Measurements from ENCODE around the gene GGTLC2.
"Not testable (repeated sequence)": the region's sequence is repeated elsewhere in the genome, so short reads cannot be mapped to it uniquely, and the experiment has no call there.

Gene GGTLC2

GRCh38 chr22:22670076-22670795 is 25.8 kb downstream of the GGTLC2 start:
- DNase-seq: no peak

GRCh38 chr22:22671506-22671905 is 27.1 kb downstream of the GGTLC2 start:
- DNase-seq: no peak

- DNase-seq: no peak
Measured at GRCh38 chr22:22673099-22673498, 28.7 kb downstream of the GGTLC2 start.

GRCh38 chr22:22673628-22674027 is 29.2 kb downstream of the GGTLC2 start:
- DNase-seq: no peak

GRCh38 chr22:22674467-22674866 is 30.1 kb downstream of the GGTLC2 start:
- DNase-seq: no peak

- no peak for DNase-seq
Measured at GRCh38 chr22:22678970-22679369, 34.6 kb downstream of the GGTLC2 start.

- DNase-seq: no peak
Measured at GRCh38 chr22:22680396-22680795, 36.0 kb downstream of the GGTLC2 start.

DNA sequence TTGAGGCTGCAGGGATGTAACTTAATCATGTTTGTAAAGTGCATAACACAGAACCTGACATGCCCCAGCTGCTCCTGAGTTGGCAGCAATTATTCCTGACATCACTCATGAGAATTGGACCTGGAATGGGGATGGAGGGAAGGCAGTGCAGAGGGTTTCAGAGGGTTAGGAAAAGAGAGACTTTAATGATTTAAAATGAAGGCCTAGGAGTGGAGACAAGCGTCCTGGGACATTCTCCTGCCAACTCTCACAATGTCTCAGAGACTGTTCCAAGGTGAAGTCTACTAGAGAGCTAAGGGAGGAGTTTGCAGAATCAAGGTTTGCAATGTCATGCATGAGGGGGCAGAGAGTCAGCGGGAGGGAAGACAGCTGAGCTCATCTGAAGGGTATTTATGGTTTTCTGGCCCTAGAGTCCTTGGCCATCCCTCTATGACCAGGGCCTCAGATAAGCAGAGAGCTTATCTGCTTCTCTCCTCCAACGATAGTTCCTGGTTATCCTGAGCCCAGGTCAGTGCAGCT is 36.9 kb downstream of the GGTLC2 start:
- no peak for DNase-seq

- DNase-seq: no peak
Measured at GRCh38 chr22:22682196-22682595, 37.8 kb downstream of the GGTLC2 start.

DNA sequence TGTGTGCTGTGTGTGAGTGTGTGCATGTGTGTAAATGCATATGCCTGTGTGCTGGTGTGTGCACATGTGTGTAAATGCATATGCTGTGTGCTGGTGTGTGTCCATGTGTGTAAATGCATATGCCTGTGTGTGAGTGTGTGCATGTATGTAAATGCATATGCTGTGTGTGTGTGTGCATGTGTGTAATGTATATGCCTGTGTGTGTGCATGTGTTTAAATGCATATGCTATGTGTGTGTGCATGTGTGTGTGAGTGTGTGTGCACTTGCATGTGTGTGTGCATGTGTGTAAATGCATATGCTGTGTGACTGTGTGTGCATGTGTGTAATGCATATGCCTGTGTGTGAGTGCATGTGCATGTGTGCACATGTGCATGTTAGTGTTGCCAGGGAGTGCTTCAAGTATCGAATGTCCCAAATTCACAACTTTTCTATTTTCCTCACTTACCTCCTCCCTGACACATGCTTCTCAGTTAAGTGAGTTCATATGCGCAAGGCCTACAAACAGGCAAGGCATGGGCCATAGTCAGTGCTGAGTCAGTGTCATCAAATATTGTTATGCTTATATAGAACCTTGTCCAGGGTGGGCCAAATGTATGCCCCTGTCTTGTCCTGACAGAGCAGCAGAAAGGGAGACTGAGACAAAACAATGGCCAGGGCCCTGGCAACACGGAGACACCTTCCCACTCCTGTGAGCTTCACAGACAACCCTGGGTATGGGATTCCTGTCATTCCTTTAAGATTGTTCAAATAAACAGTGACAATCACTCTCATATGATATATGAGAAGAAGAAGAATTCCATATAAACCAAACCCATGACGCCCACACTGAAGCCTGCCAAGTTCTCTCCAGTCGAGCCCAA is 38.6 kb downstream of the GGTLC2 start:
- no peak for DNase-seq

DNA sequence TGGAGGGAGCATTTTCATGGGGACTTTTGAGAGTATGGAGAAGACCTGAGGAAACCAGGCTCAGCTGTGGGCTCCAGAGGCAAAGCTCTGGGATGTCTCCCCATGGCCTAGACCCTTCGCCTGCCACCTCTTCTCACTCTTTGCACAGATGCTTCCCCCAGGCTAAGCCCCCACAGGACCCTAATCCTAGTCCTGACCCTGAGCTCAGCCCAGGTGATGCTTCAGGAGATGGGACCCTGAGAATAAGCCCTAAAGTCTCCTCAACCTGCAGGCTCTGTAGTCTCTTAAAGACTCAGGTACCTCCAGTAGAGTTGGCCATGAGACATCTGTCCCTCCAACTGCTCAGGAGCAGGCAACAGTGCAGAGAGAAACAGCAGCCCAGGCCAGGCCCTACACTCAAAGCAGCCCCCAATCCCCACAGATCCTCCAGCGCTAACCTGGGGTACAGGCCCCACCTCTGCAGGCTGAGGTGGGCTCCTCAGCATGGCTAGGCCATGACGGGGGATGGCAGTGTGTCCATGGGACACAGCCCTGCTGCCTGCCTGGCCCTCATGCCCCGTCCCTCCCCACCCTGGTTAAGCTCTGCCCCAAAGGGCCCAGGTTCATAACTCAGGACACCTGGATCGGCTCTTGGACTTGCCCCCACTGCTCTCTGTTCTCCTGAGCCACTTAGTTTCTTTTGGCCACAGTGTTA is 39.4 kb downstream of the GGTLC2 start:
- no peak for DNase-seq

DNA sequence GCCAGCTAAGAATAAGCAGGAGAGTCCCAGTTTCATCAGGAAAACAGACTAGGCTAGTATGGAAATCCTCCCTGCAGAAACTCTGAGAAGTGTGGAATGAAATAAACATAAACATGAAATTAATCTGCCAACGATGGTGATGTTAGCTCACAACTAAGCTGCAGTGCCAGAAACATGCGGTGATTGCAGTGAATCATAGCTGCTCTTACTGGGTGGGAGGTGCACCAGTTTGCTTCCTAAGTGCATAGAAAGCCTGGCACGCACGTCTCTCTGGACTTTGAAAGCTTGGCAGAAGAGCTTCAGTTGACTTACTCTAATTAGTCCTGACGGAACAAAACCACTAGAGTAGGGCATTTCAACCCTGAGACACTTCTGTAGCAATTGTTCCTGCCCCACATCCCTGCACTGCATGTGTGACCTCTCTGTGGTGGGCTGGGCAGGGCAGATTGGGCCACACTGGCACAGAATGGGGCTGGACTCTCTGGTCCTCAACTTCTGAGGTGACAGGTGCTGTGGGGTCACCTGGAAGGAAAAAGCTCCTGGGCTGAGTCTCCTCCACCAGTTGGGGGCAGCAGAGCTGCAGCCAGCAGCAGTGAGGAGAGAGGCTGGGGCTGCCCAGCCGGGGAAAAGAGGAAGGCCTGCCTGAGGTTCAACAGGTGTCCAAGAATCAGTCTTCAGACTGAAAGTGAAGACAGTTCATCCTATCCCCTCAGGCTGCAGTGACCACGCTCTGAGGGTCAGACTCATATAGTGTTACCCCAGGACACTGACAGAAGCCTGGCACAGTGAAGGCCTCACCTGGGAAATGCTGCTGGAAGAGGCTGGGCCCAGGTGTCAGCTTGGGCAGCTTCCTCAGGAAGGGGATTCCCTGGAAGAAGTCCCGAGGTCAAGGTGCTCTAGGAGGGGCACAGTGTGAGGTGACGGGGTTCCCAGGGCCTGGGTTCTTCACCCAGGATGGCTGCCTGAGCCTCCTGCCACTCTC is 40.5 kb downstream of the GGTLC2 start:
- no peak for DNase-seq

DNA sequence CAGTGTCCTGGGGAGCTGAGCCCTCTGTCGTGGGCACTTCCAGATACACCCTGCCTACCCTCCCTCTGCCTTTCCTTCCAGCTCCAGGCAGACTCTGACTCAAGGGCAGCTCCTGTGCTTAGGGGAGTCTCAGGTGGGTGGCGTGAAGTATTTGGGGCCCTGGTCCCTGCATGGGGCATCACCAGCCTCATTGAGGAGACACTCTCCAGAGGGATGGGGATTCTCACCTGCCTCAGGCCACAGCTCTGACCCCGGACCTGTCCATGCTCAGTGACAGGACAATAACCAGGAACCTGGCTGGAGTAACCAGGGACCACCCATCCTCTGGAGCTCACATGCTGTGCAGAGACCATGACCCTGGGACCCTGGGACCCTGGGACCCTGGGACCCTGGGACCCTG is 41.2 kb downstream of the GGTLC2 start:
- no peak for DNase-seq

GRCh38 chr22:22686202-22687115 is 42.0 kb downstream of the GGTLC2 start:
- DNase-seq: not testable (repeated sequence)

DNA sequence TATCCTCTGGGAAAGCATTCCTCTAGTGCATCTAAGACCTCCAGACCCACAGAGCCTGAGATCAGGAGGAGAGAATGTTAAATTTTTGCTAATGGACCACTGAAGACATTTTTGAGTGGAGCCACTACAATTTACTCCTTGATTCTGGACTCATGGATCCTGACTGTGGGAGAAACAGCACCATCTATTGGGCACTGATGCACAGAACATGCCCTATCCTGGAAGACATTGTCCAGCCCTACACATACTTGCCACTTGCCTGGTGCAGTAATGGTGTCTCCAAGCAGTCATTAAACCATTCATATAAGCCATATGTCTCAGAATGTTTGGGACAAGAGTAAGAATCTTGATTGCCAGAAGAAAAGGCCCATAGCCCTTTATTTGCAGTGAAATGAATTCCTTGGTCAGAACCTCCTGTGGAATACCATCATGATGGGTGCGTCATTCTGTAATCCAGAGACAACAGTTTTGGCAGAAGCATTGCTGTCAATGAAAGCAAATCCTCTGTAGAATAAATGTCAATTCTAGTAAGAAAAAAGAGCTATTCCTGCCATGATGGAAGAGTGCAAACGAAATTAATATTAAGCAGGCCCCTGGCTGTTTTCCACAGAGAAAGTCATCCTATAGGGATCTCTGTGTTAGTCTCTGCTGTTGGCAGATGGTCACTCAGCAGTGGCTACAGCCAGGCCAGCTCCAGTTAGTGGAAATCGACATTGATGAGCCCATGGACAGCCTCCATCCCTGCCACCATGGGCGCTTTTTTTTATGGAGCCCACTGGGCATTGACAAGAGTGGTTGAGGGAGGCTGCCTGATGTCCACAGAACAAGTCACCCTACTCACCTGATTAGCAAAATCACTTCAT is 43.5 kb downstream of the GGTLC2 start:
- DNase-seq: no peak

DNA sequence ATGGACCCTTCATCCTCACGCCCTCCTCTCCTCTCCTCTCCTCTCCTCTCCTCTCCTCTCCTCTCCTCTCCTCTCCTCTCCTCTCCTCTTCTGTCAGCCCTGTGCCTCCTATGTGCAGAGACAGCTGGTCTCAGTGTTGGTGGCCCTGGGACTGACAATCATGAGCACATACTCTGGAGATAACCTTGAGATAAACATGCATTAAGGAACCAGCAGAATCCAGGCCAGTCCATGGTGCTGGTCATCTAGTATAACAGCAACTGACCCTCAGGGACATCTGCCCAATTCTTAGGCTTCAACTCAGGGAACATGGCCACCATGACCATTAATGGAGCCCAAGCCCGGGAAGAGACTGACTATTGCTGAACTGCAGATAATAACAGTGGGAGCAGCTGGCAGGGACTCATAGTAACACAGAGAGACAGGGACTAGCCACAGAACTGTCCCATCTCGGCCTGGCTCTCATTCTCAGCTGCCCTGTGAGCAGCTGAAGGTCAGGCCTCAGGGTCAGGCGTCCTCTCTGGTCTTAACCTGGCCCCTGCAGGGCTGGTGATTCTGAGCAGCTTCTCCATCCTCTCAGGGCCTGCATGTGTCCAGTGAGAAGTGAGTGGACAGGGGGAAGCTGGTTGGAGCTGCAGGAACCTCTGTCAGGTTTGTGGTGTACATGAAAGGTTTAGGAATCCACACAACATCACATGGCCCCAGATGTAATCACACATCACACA is 45.4 kb downstream of the GGTLC2 start:
- DNase-seq: no peak

DNA sequence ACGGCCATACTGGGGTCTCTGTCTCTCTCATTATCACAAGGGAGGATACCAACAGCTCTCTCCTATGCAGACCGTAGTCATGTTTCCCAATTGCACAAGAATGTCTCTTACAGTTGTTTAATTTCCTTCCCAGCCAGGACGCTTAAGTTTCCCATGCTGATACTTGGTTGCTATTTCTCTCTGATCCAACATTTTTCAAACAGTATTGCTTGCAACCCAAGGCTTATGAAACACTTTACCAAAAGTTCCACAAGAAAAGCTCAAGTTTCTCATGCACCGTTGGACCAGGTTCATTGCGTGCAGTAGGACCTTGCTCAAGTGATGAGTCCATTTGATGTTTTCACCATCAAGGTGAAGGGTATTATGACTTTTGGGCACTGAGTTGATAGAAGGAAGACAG is 46.6 kb downstream of the GGTLC2 start:
- DNase-seq: no peak

GRCh38 chr22:22691716-22692701 is 47.6 kb downstream of the GGTLC2 start:
- no peak for DNase-seq
